ENCODE data around the gene SNX2. TPM values are rescaled to one million over a fixed set of nuclear protein-coding genes. Genes with fewer than 3 reads are reported as not detected.

SNX2 gene
- total RNA-seq, 2 donors from 2014 or later: 14.8 to 34.0 TPM

DNA sequence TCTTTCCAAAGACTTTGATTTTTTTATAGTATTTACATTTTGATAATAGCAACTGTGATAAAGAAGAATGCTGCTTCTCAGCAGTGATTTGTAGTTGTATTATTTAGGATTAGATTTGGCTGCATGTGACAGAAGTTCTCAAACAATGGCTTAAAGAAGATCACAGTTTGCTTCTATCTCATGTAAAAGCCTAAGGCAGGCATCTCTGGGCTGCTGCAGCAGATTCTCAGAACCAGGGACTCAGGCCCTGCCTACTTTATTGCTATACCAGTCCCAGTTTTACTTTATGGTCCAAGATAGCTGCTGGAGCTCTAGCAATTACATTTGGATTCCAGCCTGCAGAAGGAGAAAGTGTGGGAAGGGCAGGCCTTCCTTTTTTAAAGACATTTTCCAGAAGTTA is 8.8 kb upstream of the SNX2 start:
- H3K4me3 ChIP-seq: no peak overlapping the region
- DNase-seq: no peak
- H3K9me3 ChIP-seq: no peaks in the 10 kb centered on the region
- H3K4me1 ChIP-seq: no peaks in the 10 kb centered on the region
- no peak for ATAC-seq
- no peaks in the 10 kb centered on the region for H3K27me3 ChIP-seq
- no peak overlapping the region for H3K27ac ChIP-seq
- TF ChIP-seq POLR2A (IDR thresholded peaks at IDR 0.05): no peak
- TF ChIP-seq, protein P1, sequence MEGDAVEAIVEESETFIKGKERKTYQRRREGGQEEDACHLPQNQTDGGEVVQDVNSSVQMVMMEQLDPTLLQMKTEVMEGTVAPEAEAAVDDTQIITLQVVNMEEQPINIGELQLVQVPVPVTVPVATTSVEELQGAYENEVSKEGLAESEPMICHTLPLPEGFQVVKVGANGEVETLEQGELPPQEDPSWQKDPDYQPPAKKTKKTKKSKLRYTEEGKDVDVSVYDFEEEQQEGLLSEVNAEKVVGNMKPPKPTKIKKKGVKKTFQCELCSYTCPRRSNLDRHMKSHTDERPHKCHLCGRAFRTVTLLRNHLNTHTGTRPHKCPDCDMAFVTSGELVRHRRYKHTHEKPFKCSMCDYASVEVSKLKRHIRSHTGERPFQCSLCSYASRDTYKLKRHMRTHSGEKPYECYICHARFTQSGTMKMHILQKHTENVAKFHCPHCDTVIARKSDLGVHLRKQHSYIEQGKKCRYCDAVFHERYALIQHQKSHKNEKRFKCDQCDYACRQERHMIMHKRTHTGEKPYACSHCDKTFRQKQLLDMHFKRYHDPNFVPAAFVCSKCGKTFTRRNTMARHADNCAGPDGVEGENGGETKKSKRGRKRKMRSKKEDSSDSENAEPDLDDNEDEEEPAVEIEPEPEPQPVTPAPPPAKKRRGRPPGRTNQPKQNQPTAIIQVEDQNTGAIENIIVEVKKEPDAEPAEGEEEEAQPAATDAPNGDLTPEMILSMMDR (IDR thresholded peaks at IDR 0.05): no peak
- intact Hi-C loops (cut with DNase I): no loop called here
- H3K36me3 ChIP-seq (replicated peaks in 1 of 2; ENCODE audit: insufficient read depth in 1 of 2, low read depth in 2 of 2): no peaks in the 10 kb centered on the region

DNA sequence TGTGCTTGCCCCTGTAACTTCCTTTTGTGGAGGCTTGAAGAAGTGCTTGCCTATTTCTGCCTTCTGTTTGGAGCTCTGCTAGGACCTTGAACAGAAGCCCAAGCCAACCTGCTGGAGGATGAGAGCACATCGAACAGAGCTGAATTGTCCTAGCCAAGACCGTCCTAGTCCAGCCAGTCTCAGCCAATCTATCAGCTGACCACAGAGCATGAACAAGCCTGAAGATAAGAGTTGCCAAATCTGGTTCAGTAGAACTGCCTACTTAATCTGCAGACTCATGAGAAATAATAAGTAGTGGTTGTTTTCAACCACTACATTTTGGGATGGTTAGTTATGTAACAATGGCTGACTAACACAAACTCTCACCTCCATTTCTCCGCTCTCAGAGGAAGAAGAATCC is 4.4 kb upstream of the SNX2 start:
- WGBS, 2 donors: 64 to 68% methylated on average over 3 of the region's 3 CpGs
- DNase-seq (no peak), ATAC-seq (no peak)
- H3K4me3 ChIP-seq: no peak overlapping the region
- no peak overlapping the region for H3K27ac ChIP-seq
- H3K4me1 ChIP-seq: no peaks in the 10 kb centered on the region
- H3K9me3 ChIP-seq: no peaks in the 10 kb centered on the region
- TF ChIP-seq, protein P1 (IDR thresholded peaks at IDR 0.05): no peak
- TF ChIP-seq POLR2A (IDR thresholded peaks at IDR 0.05): no peak
- no peaks in the 10 kb centered on the region for H3K36me3 ChIP-seq (replicated peaks in 1 of 2; ENCODE audit: insufficient read depth in 1 of 2, low read depth in 2 of 2)
- intact Hi-C loops (cut with DNase I): no loop called here
- no peaks in the 10 kb centered on the region for H3K27me3 ChIP-seq

DNA sequence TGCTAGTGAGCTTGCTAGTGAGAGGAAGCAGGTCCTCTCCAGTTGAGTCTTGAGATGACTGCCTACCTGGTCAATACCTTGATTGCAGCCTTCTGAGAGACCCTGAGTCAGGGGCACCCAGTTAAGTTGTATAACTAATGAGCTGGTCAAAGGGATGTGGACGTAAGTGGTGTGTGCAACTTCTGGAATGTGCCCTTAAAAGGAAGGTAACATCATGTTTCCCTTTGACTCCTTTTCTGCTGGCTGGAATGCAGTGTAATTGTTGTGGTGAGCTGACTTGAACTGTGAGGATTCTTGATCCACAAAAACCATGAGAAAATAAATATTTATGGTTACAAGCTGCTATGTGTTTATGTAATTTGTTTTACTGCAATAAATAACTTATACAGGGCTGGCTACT is 2.4 kb upstream of the SNX2 start:
- 33 to 56% methylated on average over 1 of the region's 1 CpG for WGBS, 2 donors
- H3K36me3 ChIP-seq (replicated peaks in 1 of 2; ENCODE audit: insufficient read depth in 1 of 2, low read depth in 2 of 2): no peaks in the 10 kb centered on the region
- H3K4me3 ChIP-seq: no peak overlapping the region
- H3K27ac ChIP-seq: no peak overlapping the region
- intact Hi-C loops (cut with DNase I): no loop called here
- ATAC-seq (no peak), DNase-seq (no peak)
- H3K27me3 ChIP-seq: no peaks in the 10 kb centered on the region
- H3K9me3 ChIP-seq: no peaks in the 10 kb centered on the region
- H3K4me1 ChIP-seq: peaks cover 10% of the 10 kb centered on the region
- TF ChIP-seq, protein P1 (IDR thresholded peaks at IDR 0.05): no peak
- no peak for TF ChIP-seq POLR2A (IDR thresholded peaks at IDR 0.05)

DNA sequence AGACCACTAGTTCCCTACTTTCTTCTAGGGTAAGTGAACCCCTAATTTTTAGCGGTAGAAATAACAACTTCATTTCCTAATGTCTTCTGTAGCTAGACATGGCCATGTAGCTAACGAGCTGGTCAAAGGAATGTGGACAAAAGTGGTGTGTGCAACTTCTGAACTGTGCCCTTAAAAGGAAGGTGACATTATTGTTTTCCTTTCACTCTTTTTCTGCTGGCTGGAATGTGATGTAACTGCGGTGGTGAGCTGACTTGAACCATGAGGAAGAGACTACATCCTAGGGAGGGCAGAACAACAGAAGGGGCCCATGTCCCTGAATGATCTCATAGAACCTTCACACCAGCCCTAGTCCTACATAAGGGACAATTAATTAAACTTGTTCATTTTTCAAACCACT is 1.3 kb upstream of the SNX2 start:
- Histone ChIP-seq H3K36me3 (replicated peaks in 1 of 2; ENCODE audit: insufficient read depth in 1 of 2, low read depth in 2 of 2) (no peaks in the 10 kb centered on the region), H3K4me1 (peaks cover 15% of the 10 kb centered on the region), H3K9me3 (no peaks in the 10 kb centered on the region), H3K27me3 (no peaks in the 10 kb centered on the region), H3K27ac (no peak overlapping the region), H3K4me3 (no peak overlapping the region)
- DNase-seq (no peak), ATAC-seq (no peak)
- WGBS, 2 donors: 37 to 51% methylated on average over 3 of the region's 3 CpGs
- intact Hi-C loops (cut with DNase I): no loop called here
- TF ChIP-seq POLR2A (IDR thresholded peaks at IDR 0.05): no peak
- TF ChIP-seq, protein P1 (IDR thresholded peaks at IDR 0.05): no peak

DNA sequence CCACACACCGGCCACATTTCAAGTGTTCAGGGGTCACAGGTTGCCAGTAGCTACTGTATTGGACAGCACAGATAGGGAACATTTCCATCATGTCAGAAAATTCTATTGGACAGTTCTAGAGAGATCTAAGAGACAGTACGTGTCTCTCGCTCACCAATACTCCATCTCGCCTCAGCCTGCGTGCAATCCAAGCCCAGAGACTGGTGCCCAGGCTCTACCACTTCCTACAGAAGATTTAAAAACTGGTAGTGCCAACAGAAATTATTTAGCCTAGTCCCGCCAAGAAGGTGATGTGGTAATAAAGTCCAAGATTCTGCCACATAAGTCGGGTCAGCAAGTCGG is 390 bp upstream of the SNX2 start:
- H3K27me3 ChIP-seq: no peaks in the 10 kb centered on the region
- intact Hi-C loops (cut with DNase I): no loop called here
- H3K36me3 ChIP-seq (replicated peaks in 1 of 2; ENCODE audit: insufficient read depth in 1 of 2, low read depth in 2 of 2): no peaks in the 10 kb centered on the region
- H3K4me1 ChIP-seq: peaks cover 20% of the 10 kb centered on the region
- 15 to 19% methylated on average over 8 of the region's 8 CpGs for WGBS, 2 donors
- no peaks in the 10 kb centered on the region for H3K9me3 ChIP-seq
- no peak for TF ChIP-seq POLR2A (IDR thresholded peaks at IDR 0.05)
- TF ChIP-seq, protein P1 (IDR thresholded peaks at IDR 0.05): no peak
- ATAC-seq (no peak), DNase-seq (no peak)
- peak overlapping the region in 1 of 2 donors; percentile 19 for H3K4me3 ChIP-seq
- peak overlapping the region in 3 of 4 donors; percentile 85 to 90 (median 88) for H3K27ac ChIP-seq
